ENCODE results near the gene CD84. TPM values are rescaled to one million over a fixed set of nuclear protein-coding genes. Genes with fewer than 3 reads are reported as not detected.
"Not testable (repeated sequence)": the region's sequence is repeated elsewhere in the genome, so short reads cannot be mapped to it uniquely, and the experiment has no call there.

CD84 gene
- total RNA-seq, 1 donor from 2014 or later = not detected

GRCh38 chr1:160610569-160611242 is 31.4 kb upstream of the CD84 start:
- DNase-seq (ENCODE audit: low read depth in 2 of 2) = no peak

GRCh38 chr1:160608941-160609340 is 29.6 kb upstream of the CD84 start:
- no peak for DNase-seq (ENCODE audit: low read depth in 2 of 2)

GRCh38 chr1:160608514-160608913 is 29.2 kb upstream of the CD84 start:
- no peak for DNase-seq (ENCODE audit: low read depth in 2 of 2)

- DNase-seq (ENCODE audit: low read depth in 2 of 2) = no peak
Observed at GRCh38 chr1:160608057-160608456, 28.8 kb upstream of the CD84 start.

- DNase-seq (ENCODE audit: low read depth in 2 of 2) = no peak
Observed at GRCh38 chr1:160607672-160608032, 28.4 kb upstream of the CD84 start.

GRCh38 chr1:160607011-160607671 is 27.8 kb upstream of the CD84 start:
- DNase-seq (ENCODE audit: low read depth in 2 of 2) = peak; percentile 37 to 76

GRCh38 chr1:160606611-160607010 is 27.3 kb upstream of the CD84 start:
- DNase-seq (ENCODE audit: low read depth in 2 of 2) = no peak

GRCh38 chr1:160605792-160606479 is 26.6 kb upstream of the CD84 start:
- no peak for DNase-seq (ENCODE audit: low read depth in 2 of 2)

GRCh38 chr1:160605205-160605604 is 25.9 kb upstream of the CD84 start:
- no peak for DNase-seq (ENCODE audit: low read depth in 2 of 2)

GRCh38 chr1:160597705-160598104 is 18.4 kb upstream of the CD84 start:
- DNase-seq (ENCODE audit: low read depth in 2 of 2) = no peak

- no peak for DNase-seq (ENCODE audit: low read depth in 2 of 2)
Observed at GRCh38 chr1:160597051-160597450, 17.8 kb upstream of the CD84 start.

GRCh38 chr1:160590488-160590887 is 11.2 kb upstream of the CD84 start:
- DNase-seq (ENCODE audit: low read depth in 2 of 2) = no peak

GRCh38 chr1:160588468-160588867 is 9.2 kb upstream of the CD84 start:
- no peak for DNase-seq (ENCODE audit: low read depth in 2 of 2)

- no peak for DNase-seq (ENCODE audit: low read depth in 2 of 2)
Observed at GRCh38 chr1:160584784-160585183, 5.5 kb upstream of the CD84 start.

- not testable (repeated sequence) for DNase-seq (ENCODE audit: low read depth in 2 of 2)
Observed at GRCh38 chr1:160582976-160583375, 3.7 kb upstream of the CD84 start.

GRCh38 chr1:160581961-160582360 is 2.7 kb upstream of the CD84 start:
- DNase-seq (ENCODE audit: low read depth in 2 of 2) = no peak

GRCh38 chr1:160580221-160580812 is 1.0 kb upstream of the CD84 start:
- DNase-seq (ENCODE audit: low read depth in 2 of 2) = no peak

GRCh38 chr1:160578525-160579191 is 638 bp downstream of the CD84 start:
- no peak for DNase-seq (ENCODE audit: low read depth in 2 of 2)

- no peak for DNase-seq (ENCODE audit: low read depth in 2 of 2)
Observed at GRCh38 chr1:160578175-160578524, 1.1 kb downstream of the CD84 start.

GRCh38 chr1:160577671-160578070 is 1.6 kb downstream of the CD84 start:
- no peak for DNase-seq (ENCODE audit: low read depth in 2 of 2)

GRCh38 chr1:160576884-160577283 is 2.4 kb downstream of the CD84 start:
- DNase-seq (ENCODE audit: low read depth in 2 of 2) = no peak

- DNase-seq (ENCODE audit: low read depth in 2 of 2) = no peak
Observed at GRCh38 chr1:160576390-160576789, 2.9 kb downstream of the CD84 start.

Data from dermis microvascular lymphatic vessel endothelial cell (primary cell).